OCI-LY3 (cell line): Measurements from ENCODE around the gene MYO9A.
"Not testable (repeated sequence)": the region's sequence is repeated elsewhere in the genome, so short reads cannot be mapped to it uniquely, and the experiment has no call there.

Experiments
- H2AFZ ChIP-seq: fragments of 200-600, 300-600 bp; shearing (Covaris generic); 2 replicates; pipeline ENCODE4 v1.6.0; 2014; ENCODE audit warnings: antibody characterized with exemption, low read depth, low read length
- H3K27ac ChIP-seq: fragments of 200-600, 300-600 bp; sonication (generic); 2 replicates; pipeline ENCODE4 v1.5.1; 2014; ENCODE audit warnings: mild to moderate bottlenecking, low read length, moderate library complexity, mixed read lengths
- H3K27me3 ChIP-seq: fragments of 200-600, 300-600 bp; sonication (generic); 2 replicates; pipeline ENCODE4 v1.6.1; 2014; ENCODE audit warnings: low read depth, low read length, mixed read lengths
- H3K36me3 ChIP-seq: fragments of 200-600, 300-600 bp; sonication (generic); replicated peaks from 2 replicates; pipeline ENCODE3; 2014; ENCODE audit warnings: low read depth, low read length, mixed read lengths
- H3K4me1 ChIP-seq: fragments of 300-600, 200-600 bp; sonication (generic); 2 replicates; pipeline ENCODE4 v1.6.1; 2014; ENCODE audit warnings: low read length, mixed read lengths
- H3K4me2 ChIP-seq: fragments of 200-600, 300-600 bp; sonication (generic); 2 replicates; pipeline ENCODE4 v1.6.1; 2014; ENCODE audit warnings: low read length, mixed read lengths
- H3K4me3 ChIP-seq: fragments of 300-600, 200-600 bp; sonication (generic); 2 replicates; pipeline ENCODE4 v1.5.1; 2014; ENCODE audit warnings: antibody characterized with exemption, mild to moderate bottlenecking, low read length, moderate library complexity
- H3K79me2 ChIP-seq: fragments of 300-600, 200-600 bp; shearing (Covaris generic); 2 replicates; pipeline ENCODE4 v1.6.1; 2014; ENCODE audit warnings: mild to moderate bottlenecking, low read length, mixed read lengths
- H3K9ac ChIP-seq: fragments of 300-600, 200-600 bp; shearing (Covaris generic); 2 replicates; pipeline ENCODE4 v1.6.0; 2014; ENCODE audit warnings: mild to moderate bottlenecking, low read length, moderate library complexity
- H3K9me3 ChIP-seq: fragments of 200-600, 300-600 bp; shearing (Covaris generic); 2 replicates; pipeline ENCODE4 v1.6.1; 2014; ENCODE audit warnings: low read length, mixed read lengths; ENCODE audit not compliant: insufficient read depth
- H4K20me1 ChIP-seq: fragments of 200-600, 300-600 bp; sonication (generic); 2 replicates; pipeline ENCODE4 v1.6.1; 2016; ENCODE audit warnings: low read length, mixed read lengths; ENCODE audit not compliant: insufficient read depth
- CTCF ChIP-seq: fragments of 200-600, 300-600 bp; sonication (generic); IDR thresholded peaks from 2 replicates; pipeline ENCODE4 v1.5.1; 2014; ENCODE audit warnings: antibody characterized with exemption, low read length, low read depth
- EZH2phosphoT487 ChIP-seq: fragments of 200-600 bp; shearing (Covaris generic); IDR thresholded peaks from 2 replicates; pipeline ENCODE4 v1.6.1; 2018; ENCODE audit warnings: antibody characterized with exemption, mixed run types, low read depth

The MYO9A gene

GRCh38 chr15:72077950-72078349 lies 40.0 kb downstream of the MYO9A start:
- H3K27me3 ChIP-seq = no peaks in the 10 kb centered on the region
- H3K79me2 ChIP-seq = peaks cover 38% of the 10 kb centered on the region
- H3K4me3 ChIP-seq = no peak overlapping the region
- TF ChIP-seq CTCF = no peak
- TF ChIP-seq EZH2phosphoT487 = no peak
- H3K9ac ChIP-seq = no peak overlapping the region
- peak overlapping the region; percentile 70 for H3K4me2 ChIP-seq
- no peak overlapping the region for H2AFZ ChIP-seq
- H3K36me3 ChIP-seq = peaks cover 7% of the 10 kb centered on the region
- no peak overlapping the region for H3K27ac ChIP-seq
- peaks cover 54% of the 10 kb centered on the region for H3K4me1 ChIP-seq
- H4K20me1 ChIP-seq = peaks cover 25% of the 10 kb centered on the region; the same call in 1 of the 2 replicates
- H3K9me3 ChIP-seq = no peaks in the 10 kb centered on the region

- peaks cover 35% of the 10 kb centered on the region; the same call in 1 of the 2 replicates for H4K20me1 ChIP-seq
- peaks cover 7% of the 10 kb centered on the region for H3K36me3 ChIP-seq
- H2AFZ ChIP-seq = no peak overlapping the region
- peak overlapping the region; percentile 19 for H3K4me3 ChIP-seq
- H3K9ac ChIP-seq = 0 out of 2 replicates have a peak overlapping the region, but pooled peaks have one; percentile 0
- H3K4me1 ChIP-seq = peaks cover 60% of the 10 kb centered on the region
- peak overlapping the region; percentile 56 for H3K4me2 ChIP-seq
- H3K79me2 ChIP-seq = peaks cover 61% of the 10 kb centered on the region
- no peaks in the 10 kb centered on the region for H3K27me3 ChIP-seq
- TF ChIP-seq EZH2phosphoT487 = no peak
- no peak for TF ChIP-seq CTCF
- H3K9me3 ChIP-seq = no peaks in the 10 kb centered on the region
- 0 out of 2 replicates have a peak overlapping the region, but pooled peaks have one; percentile 6 for H3K27ac ChIP-seq
Measured at GRCh38 chr15:72074335-72075060, 43.5 kb downstream of the MYO9A start.

GRCh38 chr15:72071448-72071825 lies 46.5 kb downstream of the MYO9A start:
- H3K4me1 ChIP-seq = peaks cover 34% of the 10 kb centered on the region
- H3K79me2 ChIP-seq = peaks cover 52% of the 10 kb centered on the region
- H3K9me3 ChIP-seq, H3K9ac ChIP-seq, H2AFZ ChIP-seq, H3K36me3 ChIP-seq, H3K27me3 ChIP-seq, H3K27ac ChIP-seq: not testable (repeated sequence)
- H4K20me1 ChIP-seq = peaks cover 22% of the 10 kb centered on the region; the same call in 1 of the 2 replicates
- H3K4me3 ChIP-seq = peak overlapping the region; percentile 19; the same call in 1 of the 2 replicates
- peak overlapping the region; percentile 47 for H3K4me2 ChIP-seq

- Histone ChIP-seq H3K36me3 (no peaks in the 10 kb centered on the region), H3K4me1 (peaks cover 34% of the 10 kb centered on the region), H3K9ac (no peak overlapping the region), H2AFZ (no peak overlapping the region), H3K79me2 (peaks cover 51% of the 10 kb centered on the region), H4K20me1 (peaks cover 22% of the 10 kb centered on the region; the same call in 1 of the 2 replicates), H3K27ac (no peak overlapping the region), H3K9me3 (no peaks in the 10 kb centered on the region), H3K27me3 (no peaks in the 10 kb centered on the region), H3K4me2 (peak overlapping the region; percentile 47), H3K4me3 (no peak overlapping the region)
- TF ChIP-seq EZH2phosphoT487 = no peak
- no peak for TF ChIP-seq CTCF
Measured at GRCh38 chr15:72070817-72071447, 47.0 kb downstream of the MYO9A start.
